ENCODE results near the gene ECE1. TPM values are rescaled to one million over a fixed set of nuclear protein-coding genes. Genes with fewer than 3 reads are reported as not detected.

Gene ECE1
- total and polyA plus RNA-seq, 2 of the 13 experiments (the other 11 are each of a cell fraction or from before 2014, with no cell fraction given): 13.5 to 21.2 TPM

- 95% methylated on average over 1 of the region's 2 CpGs for WGBS (ENCODE audit: low lambda C conversion rate)
- no peak overlapping the region for H3K4me2 ChIP-seq (ENCODE audit: low read depth, low read length)
- no peaks in the 10 kb centered on the region for H3K79me2 ChIP-seq (ENCODE audit: insufficient read depth, low read length)
- DNase-seq (ENCODE audit: low spot score) (no peak), FAIRE-seq (no peak), ATAC-seq (no peak)
- no peaks in the 10 kb centered on the region for H3K9me3 ChIP-seq (ENCODE audit: low read length)
- H3K27me3 ChIP-seq (ENCODE audit: control insufficient read depth in 1 of 2, insufficient read depth in 2 of 2, low read length in 2 of 2): no peaks in the 10 kb centered on the region
- POLR2A ChIA-PET: no interaction called here
- H3K4me1 ChIP-seq (ENCODE audit: insufficient read depth, low read length): peaks cover 61% of the 10 kb centered on the region
- no TSS peak for BruUV-seq (replicated peaks)
- TF ChIP-seq ZNF768 (CRISPR knock-in tag; IDR thresholded peaks at IDR 0.05): peak; percentile 32; the same call in 1 of the 2 replicates
- TF ChIP-seq ZBTB3 (CRISPR knock-in tag; IDR thresholded peaks at IDR 0.05; ENCODE audit: borderline replicate concordance, low read depth): no peak
- no peak overlapping the region for H3K27ac ChIP-seq (ENCODE audit: extremely low read length, insufficient read depth, low read length)
- no peaks in the 10 kb centered on the region for H3K36me3 ChIP-seq (replicated peaks in 1 of 2; ENCODE audit: control insufficient read depth in 1 of 2, insufficient read depth in 2 of 2, low read length in 2 of 2)
- no peak overlapping the region for H2AFZ ChIP-seq (ENCODE audit: low read length)
- peaks cover 7% of the 10 kb centered on the region; the same call in 1 of the 2 replicates for H4K20me1 ChIP-seq (ENCODE audit: insufficient read depth, low read length)
- CTCF ChIA-PET (ENCODE audit: low intra/inter-chr PET ratio, low total read pairs): no interaction called here
- in situ Hi-C loops (cut with HindIII; ENCODE audit: extremely low pct_ligation_motif_present, low pct_unique_long_range_greater_than_20kb) (no loop called here), intact Hi-C loops (cut with micrococcal nuclease; ENCODE audit: unreplicated experiment) (no loop called here)
- no peak overlapping the region for H3K4me3 ChIP-seq (replicated peaks in 1 of 3; ENCODE audit: insufficient read depth in 1 of 3, low read depth in 2 of 3, low read length in 3 of 3)
- H3K9ac ChIP-seq (ENCODE audit: insufficient read depth, low read depth, low read length): no peak overlapping the region
Observed at GRCh38 chr1:21314743-21315396, 24.6 kb upstream of the ECE1 start.

- H3K4me2 ChIP-seq (ENCODE audit: low read depth, low read length): no peak overlapping the region
- no peak for TF ChIP-seq ZNF724P (CRISPR knock-in tag; IDR thresholded peaks at IDR 0.05; ENCODE audit: borderline replicate concordance)
- TF ChIP-seq ZNF788 (CRISPR knock-in tag; IDR thresholded peaks at IDR 0.05; ENCODE audit: borderline replicate concordance): no peak
- peak; percentile 67 for TF ChIP-seq ZNF768 (CRISPR knock-in tag; IDR thresholded peaks at IDR 0.05)
- peak; percentile 3; the same call in 1 of the 2 replicates for TF ChIP-seq CEBPB (IDR thresholded peaks at IDR 0.05; ENCODE audit: borderline replicate concordance, low read depth, low read length)
- ATAC-seq (no peak), DNase-seq (ENCODE audit: low spot score) (no peak), FAIRE-seq (no peak)
- no peaks in the 10 kb centered on the region for H3K79me2 ChIP-seq (ENCODE audit: insufficient read depth, low read length)
- BruUV-seq (replicated peaks): no TSS peak
- H3K4me1 ChIP-seq (ENCODE audit: insufficient read depth, low read length): peaks cover 53% of the 10 kb centered on the region
- no peaks in the 10 kb centered on the region for H3K27me3 ChIP-seq (ENCODE audit: control insufficient read depth in 1 of 2, insufficient read depth in 2 of 2, low read length in 2 of 2)
- no peaks in the 10 kb centered on the region for H3K9me3 ChIP-seq (ENCODE audit: low read length)
- H2AFZ ChIP-seq (ENCODE audit: low read length): no peak overlapping the region
- in situ Hi-C loops (cut with HindIII; ENCODE audit: extremely low pct_ligation_motif_present, low pct_unique_long_range_greater_than_20kb): no loop called here
- H3K4me3 ChIP-seq (replicated peaks in 1 of 3; ENCODE audit: insufficient read depth in 1 of 3, low read depth in 2 of 3, low read length in 3 of 3): no peak overlapping the region
- intact Hi-C loops (cut with micrococcal nuclease; ENCODE audit: unreplicated experiment): no loop called here
- CTCF ChIA-PET (ENCODE audit: low intra/inter-chr PET ratio, low total read pairs): no interaction called here
- no peak overlapping the region for H3K27ac ChIP-seq (ENCODE audit: extremely low read length, insufficient read depth, low read length)
- H4K20me1 ChIP-seq (ENCODE audit: insufficient read depth, low read length): peaks cover 7% of the 10 kb centered on the region; the same call in 1 of the 2 replicates
- POLR2A ChIA-PET: no interaction called here
- no peaks in the 10 kb centered on the region for H3K36me3 ChIP-seq (replicated peaks in 1 of 2; ENCODE audit: control insufficient read depth in 1 of 2, insufficient read depth in 2 of 2, low read length in 2 of 2)
- H3K9ac ChIP-seq (ENCODE audit: insufficient read depth, low read depth, low read length): no peak overlapping the region
- 82% methylated on average over 19 of the region's 19 CpGs for WGBS (ENCODE audit: low lambda C conversion rate)
Observed at GRCh38 chr1:21313886-21314721, 23.8 kb upstream of the ECE1 start.

Data from HepG2 (cell line).